HG03565 (cell line): ENCODE results near the gene CLPTM1L.

Source experiments
- ATAC-seq: cut with Tn5 transposase; IDR thresholded peaks from one replicate; pipeline ENCODE4 v1.9.1; 2021; ENCODE audit warnings: mild to moderate bottlenecking, moderate library complexity; ENCODE audit not compliant: unreplicated experiment

The CLPTM1L gene

DNA sequence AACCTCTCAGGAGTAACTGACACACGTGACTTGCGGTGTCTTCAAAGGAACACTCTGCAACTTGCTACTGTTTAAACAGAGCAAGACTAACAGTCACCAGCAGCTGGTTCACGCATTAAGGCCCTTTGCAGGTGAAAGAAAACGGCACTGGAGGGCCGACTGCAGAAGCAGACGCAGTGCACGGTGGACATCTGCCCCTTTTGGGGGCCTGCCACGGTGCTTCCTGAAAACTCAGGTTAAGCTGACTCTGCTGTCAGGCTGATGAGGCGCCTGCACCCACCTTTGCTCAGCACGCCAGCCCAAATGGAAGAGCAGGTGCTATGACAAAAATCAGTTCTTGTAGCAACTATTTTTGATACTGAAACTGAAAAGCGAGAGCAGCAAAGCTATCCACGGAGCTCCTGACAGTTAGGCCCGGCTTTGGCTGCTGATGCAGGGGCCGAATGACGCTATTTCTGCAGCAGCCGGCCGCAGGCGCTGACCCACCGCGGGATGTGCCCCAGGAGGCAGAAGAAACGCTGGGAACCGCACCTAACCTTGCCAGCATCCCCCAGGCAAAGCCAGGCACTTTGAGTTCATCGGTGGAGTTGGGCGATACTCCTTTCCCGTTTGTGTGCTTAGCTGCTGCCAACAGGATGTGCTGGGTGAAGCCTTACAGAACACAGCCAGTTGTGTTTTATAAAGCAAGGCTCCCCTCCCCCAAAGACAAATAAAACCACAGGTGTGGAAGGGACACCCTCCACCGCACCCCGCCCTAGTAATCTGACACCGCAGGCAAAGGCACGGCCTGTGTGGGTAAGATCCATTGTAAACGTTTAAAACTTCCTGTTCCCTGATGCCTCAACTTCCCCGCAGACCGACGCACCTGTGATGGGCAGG, 29.0 kb downstream of the CLPTM1L start:
- ATAC-seq = peak; percentile 46

DNA sequence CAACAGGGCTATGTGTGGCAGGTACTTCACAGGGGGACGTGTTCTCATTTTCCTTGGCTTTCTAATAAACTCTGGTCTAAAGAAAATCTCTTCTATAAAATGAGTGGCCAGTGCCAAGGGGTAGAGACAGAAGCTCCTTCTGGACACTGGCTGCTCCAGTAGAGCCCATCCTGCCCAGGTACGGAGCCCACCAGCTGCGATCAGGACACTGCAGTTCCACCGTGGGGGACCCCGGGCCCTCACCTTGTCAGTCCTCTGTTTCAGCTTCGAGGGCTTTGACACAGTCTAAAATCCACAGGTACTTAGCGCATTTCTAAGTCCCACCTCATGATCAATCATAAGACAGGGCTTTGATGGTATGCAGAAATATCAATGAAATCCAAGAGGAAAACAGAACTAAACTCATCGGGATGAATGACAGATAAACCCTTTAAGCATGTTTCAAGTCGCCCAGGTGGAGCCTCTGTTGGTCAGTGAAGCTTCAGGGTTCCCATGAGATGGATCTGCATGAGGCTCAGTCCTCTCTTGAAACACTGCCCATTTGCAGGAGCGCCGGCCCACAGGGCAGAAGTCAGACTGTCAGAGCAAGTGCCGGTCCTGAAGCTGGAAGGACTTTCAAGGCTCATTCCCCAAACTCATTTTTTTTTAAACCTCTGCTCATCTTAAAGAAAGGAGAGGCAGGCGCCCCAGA, 29.7 kb downstream of the CLPTM1L start:
- ATAC-seq = no peak

DNA sequence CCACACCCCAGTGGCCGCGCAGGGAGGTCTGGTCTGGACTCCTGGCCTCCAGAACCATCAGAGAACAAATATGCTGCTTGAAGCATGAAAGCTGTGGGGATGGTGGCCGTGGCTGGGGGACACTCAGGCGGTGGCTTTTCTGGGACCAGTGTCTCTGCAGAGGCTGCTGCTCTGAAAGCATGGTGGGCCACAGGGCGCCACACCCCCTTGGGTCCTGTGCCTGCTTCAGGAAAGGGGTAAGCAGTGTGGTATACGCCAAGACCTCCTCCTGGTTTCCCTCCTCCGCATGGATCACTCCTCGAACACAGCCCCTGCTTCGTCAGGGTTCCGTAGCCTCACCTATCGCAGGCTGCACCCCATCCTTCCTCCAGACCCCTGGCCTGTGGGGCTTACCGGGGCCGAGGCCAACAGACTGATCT, 30.3 kb downstream of the CLPTM1L start:
- no peak for ATAC-seq

DNA sequence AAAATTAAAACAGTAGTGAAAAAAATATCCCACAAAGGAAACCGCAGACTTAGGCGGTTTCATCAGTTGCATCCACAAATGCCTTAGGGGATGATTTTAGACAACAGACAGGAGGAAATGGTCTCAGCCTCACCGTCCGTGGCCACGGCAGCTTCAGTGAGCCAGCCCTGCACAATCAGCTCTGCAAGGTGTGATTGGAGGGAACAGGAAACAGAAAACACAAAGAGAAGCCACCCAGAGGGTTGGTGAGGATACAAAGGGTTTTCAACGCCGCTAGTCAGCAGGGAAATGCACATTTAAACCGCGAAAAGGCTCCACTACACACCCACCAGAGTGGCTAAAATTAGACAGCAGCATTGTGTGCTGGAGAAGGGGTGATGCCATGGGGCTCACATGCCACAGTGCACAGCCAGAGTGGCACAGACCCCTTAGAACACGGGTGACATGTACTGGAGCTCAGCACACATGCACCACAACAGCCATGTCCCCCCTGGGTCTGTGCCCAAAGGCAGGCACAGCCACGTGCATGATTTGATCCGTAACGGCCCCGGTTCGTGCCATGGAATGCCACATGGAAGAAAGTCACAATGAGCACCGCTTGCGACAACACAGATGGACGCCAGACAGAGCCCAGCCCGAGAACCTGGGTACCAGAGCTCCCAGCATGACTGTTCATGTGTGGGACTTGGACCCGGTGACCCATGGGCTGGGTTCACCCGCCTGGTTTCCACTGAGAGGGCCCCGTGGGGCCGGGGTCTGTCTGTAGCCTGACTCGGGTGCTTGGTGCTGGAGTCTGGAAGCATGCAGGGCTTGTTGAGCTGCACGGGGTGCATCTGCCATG, 31.7 kb downstream of the CLPTM1L start:
- ATAC-seq = peak; percentile 65

DNA sequence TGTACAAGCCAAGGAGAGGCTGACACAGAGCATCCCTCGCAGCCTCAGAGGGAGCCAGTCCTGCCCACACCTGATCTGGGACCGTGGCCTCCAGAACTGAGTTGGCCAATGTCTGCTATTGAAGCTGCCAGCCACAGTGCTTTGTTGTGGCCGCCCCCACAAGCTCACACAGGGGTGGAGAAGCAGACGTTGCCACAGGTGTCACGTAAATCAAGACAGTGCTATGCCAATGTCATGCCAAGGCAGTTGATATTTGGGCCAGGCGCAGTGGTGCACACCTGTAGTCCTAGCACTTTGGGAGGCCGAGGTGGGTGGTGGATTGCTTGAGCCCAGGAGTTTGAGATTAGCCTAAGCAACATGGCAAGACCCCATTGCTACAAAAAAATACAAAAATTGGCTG, 32.7 kb downstream of the CLPTM1L start:
- ATAC-seq = no peak

DNA sequence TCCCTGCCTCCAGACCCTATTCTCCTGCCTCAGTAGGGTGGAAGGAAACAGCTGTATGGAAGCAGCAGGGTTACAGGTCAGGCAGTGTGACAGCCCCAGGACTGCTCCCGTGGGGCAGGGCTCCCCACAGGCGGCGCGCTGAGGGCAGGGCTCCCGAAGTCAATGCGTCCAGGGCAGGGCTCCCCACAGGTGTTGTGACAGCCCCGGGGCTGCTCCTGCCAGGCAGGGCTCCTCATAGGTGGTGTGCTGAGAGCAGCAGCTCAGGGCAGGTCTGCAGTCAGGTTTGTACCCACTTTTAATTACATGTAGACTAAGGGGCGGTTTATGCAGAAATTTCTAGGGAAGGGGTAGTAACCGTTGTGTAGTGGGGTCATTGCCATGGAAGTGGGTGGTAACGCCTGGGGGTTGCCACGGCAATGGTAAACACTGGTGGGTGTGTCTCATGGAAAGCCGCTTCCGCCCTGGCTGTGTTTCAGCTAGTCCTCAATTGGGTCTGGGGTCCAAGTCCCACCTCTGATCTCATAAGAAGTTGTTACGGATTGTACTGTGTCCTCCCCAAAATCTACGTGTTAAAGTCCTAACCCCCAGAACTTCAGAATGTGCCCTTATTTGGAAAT, 33.4 kb downstream of the CLPTM1L start:
- ATAC-seq = no peak

DNA sequence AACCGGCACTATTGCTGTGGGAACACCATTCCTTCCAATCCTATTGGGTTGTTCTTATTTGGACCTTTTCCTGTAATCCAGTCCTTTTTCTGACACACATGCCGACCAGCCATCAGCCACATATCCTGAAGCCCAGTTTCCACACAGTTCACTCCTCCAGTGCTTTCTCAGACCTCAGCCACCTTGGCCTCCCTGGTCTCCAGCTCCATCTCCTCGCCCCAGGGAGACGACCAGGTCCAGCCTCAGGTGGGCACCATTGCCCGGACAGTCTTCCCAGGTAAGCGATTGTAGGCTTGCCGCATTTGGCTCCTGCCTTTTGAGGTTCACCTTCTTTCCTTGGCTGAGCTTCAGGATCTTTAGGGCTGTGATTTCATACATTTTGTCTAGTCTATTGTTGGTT, 34.8 kb downstream of the CLPTM1L start:
- ATAC-seq = no peak

DNA sequence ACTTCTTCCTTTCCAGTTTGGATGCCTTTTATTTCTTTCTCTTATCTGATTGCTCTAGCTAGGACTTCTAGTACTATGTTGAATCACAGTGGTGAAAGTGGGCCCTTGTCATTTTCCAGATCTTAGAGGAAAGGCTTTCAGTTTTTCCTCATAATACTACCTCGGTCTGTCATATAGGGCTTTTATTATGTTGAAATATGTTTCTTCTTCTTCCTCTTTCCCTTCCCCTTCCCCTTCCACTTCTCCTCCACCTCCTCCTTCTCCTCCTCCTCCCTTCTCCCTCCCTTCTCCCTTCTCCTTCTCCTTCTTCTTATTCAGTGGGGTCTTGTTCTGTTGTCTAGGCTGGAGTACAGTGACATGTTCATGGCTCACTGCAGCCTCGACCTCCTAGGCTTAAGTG, 40.9 kb downstream of the CLPTM1L start:
- ATAC-seq = no peak

DNA sequence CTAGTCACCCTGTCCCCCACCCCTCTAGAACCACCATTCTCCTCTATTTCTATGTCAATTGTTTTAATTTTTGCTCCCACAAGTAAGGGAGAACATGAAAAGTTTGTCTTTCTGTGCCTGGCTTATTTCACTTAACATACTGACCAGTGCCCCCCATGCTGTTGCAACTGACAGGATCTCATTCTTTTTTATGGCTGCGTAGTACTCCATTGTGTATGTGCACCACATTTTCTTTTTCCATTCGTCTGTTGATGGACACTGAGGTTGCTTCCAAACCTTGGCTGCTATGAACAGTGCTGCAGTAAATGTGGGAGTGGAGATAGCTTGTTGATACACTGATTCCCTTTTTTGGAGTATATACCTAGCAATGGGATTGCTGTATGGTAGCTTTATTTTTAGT, 42.6 kb downstream of the CLPTM1L start:
- no peak for ATAC-seq

DNA sequence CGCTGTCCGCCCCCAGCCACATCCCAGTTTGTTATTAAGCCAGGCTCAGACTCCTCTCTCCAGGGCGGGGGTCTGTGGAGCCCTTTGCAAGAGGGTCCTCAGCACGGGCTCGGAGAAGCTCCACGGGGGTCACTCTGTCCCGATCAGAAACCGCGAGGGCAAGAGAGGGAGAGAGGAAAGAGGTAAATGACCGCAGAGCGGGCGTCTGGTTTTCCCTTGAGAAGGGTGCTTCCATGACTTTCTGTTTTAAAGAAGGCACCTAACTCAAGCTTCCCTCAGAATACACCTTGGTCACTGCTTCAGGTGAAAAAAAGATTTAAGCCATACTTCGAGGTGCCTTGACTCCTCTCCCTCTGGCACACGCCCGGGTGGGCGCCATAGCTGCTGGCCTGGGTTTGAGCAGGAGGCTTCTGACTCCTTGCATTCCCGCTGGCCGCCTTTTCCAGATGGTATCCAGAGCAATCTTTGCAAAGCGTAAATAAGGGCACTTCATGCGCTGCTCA, 44.3 kb downstream of the CLPTM1L start:
- no peak for ATAC-seq

DNA sequence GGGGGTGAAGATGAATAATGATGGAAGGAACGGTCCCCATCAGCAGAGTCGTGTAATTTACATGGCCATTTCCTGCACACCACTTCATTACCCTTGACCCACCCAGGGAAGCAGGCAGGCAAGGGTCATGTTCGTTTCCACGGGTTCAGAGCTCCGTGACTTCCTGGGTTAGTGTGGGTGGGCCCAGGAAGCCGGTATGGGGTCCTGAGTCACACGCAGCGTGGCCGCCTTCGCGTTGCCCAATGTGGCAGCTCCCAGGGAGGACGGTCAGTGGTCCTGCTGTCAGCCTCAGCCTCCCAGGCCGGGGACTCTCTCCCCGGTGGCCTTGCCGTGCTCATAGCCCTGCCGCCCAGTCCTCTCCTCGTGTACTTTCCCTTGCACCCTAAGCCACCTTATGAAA, 44.9 kb downstream of the CLPTM1L start:
- ATAC-seq = no peak

DNA sequence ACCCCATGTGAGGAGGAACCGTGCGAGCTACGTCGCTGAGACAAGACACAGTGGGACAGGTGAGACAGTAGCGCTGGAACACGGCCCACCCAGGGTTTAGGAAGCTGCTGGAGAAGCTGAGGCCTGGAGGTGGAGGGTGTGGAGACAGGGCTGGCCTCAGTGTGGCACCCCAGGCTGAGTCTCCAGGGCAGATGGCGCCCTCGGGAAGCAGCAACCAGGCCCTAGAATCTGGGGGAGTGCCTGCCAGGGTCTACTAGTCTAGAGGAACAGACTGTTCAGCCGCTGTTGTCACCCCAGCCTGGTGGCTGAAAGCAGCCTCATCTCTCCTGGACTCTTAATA, 45.4 kb downstream of the CLPTM1L start:
- ATAC-seq = no peak

DNA sequence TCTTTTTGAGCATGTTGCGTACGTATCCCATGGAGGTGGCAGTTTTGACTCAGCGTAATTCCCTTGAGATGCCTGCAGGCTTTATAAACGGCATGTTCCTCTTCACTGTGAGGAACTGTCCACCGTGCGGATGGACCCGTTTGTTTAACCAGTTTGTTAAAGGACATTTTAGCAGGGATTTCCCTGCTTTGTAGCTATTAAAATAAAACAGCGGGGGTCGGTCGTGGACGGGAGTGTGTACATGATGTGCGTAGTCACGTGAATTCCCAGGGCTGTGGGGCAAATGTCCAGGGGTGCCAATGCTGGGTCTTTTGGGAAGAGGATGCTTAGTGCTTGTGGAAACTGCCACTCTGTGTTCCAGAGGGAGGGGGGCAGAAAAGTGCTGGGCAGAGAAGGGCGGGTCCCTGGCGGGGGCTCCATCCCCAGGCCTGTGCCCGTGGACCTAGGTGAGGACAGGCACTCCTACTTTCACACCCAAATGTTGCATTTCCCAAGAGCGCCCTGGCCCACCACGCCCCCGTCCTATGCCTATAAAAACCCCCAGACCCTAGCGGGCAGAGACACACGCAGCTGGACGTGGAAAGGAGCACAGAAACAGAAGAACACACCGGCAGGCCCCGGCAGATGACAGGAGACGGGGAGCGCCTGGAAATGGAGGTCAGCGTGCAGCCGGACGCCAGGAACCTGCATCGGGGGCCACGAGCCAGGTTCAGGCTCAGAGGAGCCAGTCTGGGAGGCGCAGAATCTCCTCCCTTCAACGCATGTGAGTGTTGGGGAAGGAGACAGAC, 46.0 kb downstream of the CLPTM1L start:
- ATAC-seq = no peak

DNA sequence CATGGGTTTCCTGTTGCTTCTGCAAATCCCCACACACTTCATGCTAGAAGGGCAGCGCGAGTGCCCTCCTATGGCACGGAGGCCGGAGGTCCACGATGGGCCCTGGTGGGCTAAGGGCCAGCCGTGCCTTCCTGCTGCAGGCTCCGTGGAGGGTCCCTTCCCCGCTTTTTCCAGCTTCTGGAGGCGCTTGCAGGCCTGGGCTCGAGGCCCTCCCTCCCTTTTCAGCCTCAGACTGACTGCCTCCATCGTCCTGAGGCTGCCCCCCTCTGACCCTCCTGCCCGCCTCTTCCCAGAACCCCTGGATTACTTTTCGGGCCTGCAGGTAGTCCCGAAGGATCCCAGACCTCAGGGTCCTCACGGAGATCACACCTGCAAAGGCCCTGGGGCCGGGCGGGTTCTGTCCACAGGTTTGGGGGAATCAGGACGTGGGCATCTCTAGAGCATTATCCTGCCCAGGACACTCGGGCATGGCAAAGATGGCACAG, 46.8 kb downstream of the CLPTM1L start:
- ATAC-seq = no peak

DNA sequence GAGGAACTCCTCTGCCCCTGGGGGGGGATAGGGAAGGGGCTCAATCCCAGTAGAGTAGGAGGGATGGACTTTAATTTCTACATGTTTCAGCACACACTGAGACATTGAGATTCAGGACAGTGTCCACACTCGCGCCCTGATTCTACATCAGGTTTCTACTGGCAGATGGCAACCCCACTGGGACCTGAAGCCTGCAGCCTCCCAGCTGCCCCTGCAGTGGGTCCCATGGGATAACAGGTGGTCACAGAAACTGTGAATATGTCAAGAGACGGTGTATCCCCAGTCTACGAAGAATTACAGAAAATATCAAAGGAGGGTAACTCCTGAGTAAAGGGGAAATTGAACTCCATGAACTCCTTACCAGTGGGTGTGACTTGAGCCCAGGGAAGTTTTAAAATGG, 47.7 kb downstream of the CLPTM1L start:
- no peak for ATAC-seq

DNA sequence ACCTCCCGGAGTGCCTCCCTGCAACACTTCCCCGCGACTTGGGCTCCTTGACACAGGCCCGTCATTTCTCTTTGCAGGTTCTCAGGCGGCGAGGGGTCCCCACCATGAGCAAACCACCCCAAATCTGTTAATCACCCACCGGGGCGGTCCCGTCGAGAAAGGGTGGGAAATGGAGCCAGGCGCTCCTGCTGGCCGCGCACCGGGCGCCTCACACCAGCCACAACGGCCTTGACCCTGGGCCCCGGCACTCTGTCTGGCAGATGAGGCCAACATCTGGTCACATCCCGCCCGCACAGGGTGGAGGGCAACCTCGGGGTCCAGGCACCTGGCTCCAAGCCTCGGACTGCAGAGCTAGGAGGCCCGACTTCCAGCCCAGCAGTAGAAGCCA, 49.3 kb downstream of the CLPTM1L start:
- no peak for ATAC-seq

DNA sequence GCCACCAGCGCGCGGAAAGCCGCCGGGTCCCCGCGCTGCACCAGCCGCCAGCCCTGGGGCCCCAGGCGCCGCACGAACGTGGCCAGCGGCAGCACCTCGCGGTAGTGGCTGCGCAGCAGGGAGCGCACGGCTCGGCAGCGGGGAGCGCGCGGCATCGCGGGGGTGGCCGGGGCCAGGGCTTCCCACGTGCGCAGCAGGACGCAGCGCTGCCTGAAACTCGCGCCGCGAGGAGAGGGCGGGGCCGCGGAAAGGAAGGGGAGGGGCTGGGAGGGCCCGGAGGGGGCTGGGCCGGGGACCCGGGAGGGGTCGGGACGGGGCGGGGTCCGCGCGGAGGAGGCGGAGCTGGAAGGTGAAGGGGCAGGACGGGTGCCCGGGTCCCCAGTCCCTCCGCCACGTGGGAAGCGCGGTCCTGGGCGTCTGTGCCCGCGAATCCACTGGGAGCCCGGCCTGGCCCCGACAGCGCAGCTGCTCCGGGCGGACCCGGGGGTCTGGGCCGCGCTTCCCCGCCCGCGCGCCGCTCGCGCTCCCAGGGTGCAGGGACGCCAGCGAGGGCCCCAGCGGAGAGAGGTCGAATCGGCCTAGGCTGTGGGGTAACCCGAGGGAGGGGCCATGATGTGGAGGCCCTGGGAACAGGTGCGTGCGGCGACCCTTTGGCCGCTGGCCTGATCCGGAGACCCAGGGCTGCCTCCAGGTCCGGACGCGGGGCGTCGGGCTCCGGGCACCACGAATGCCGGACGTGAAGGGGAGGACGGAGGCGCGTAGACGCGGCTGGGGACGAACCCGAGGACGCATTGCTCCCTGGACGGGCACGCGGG, 49.9 kb downstream of the CLPTM1L start, which contains the start of gene TERT:
TSS of gene TERT (minus strand) at position 234 of the 815 bp plus-strand sequence. CDS start at position 155, 79 bp downstream.
- ATAC-seq = no peak

DNA sequence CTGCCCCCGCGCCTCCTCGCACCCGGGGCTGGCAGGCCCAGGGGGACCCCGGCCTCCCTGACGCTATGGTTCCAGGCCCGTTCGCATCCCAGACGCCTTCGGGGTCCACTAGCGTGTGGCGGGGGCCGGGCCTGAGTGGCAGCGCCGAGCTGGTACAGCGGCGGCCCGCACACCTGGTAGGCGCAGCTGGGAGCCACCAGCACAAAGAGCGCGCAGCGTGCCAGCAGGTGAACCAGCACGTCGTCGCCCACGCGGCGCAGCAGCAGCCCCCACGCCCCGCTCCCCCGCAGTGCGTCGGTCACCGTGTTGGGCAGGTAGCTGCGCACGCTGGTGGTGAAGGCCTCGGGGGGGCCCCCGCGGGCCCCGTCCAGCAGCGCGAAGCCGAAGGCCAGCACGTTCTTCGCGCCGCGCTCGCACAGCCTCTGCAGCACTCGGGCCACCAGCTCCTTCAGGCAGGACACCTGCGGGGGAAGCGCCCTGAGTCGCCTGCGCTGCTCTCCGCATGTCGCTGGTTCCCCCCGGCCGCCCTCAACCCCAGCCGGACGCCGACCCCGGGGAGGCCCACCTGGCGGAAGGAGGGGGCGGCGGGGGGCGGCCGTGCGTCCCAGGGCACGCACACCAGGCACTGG, 50.6 kb downstream of the CLPTM1L start:
- ATAC-seq = no peak
